Epithelial cell of esophagus (primary cell): ENCODE results near the gene DENND5A.
A peak's percentile ranks its signal among the peaks of the same experiment; 100 is the strongest.

Experiments used
- DNase-seq: peaks from one replicate; pipeline ENCODE4 v3.0.0; 2010; ENCODE audit warnings: low read depth
- H3K4me3 ChIP-seq: 2 replicates; pipeline ENCODE4 v1.5.1; 2011; ENCODE audit warnings: mild to moderate bottlenecking, low read length, control low read depth
- CTCF ChIP-seq: IDR thresholded peaks from 2 replicates; pipeline ENCODE4 v1.5.1; 2011; ENCODE audit warnings: low read depth, mild to moderate bottlenecking, low read length, control low read depth, inconsistent platforms; ENCODE audit not compliant: insufficient read depth; ENCODE audit errors: missing control alignments

DENND5A gene

GRCh38 chr11:9090488-9091043, 174.6 kb downstream of the DENND5A start:
- no peak overlapping the region for H3K4me3 ChIP-seq
- TF ChIP-seq CTCF, result no peak
- DNase-seq, result no peak

DNA sequence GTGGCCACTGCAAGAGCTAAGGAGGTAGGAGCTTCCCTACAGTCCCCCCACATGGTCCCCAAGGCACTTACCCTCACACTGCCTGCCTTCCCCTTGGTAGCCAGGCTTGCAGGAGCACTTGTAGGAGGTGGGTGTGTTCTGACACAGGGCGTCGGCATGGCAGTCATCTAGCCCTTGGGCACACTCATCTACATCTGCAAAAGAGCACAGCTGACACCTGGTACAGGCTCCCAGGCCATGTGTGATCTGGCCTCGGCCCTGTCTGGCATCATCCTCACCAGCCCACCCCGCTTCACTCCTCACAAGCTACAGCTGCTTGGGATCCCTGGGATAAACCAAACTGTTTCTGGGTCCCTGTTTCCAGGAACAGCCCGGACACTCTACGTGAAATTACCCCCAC, 175.5 kb downstream of the DENND5A start:
- no peak for TF ChIP-seq CTCF
- DNase-seq, result peak; percentile 51
- H3K4me3 ChIP-seq, result no peak overlapping the region

DNA sequence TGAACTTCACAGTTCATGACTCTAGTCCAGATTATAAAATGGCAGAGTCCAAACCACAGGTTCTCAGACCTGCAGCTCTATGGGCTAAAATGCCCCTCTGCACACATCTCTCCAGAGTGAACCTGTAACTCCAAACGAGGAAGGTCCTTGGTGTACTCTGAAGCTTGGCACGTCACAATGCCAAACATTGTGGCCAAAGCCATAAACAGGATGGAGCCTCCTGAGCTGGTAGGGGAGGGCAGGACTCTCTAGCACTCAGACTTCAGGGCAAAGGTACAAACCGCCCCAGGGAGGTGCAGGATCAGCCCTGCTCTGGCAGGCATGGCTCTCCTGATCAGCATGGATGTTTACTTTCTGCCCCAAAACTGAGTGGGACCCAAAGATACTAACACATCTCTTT, 176.1 kb downstream of the DENND5A start:
- TF ChIP-seq CTCF, result no peak
- no peak for DNase-seq

More for the DNA sequence above, 176.1 kb downstream of the DENND5A start:
- H3K4me3 ChIP-seq, result no peak overlapping the region
